GM12892 (cell line): Measurements from ENCODE around the gene GSC2.

Experiments used
- DNase-seq: peaks from one replicate; pipeline ENCODE4 v3.0.0; 2011; ENCODE audit not compliant: insufficient read length
- FAIRE-seq: peaks from 2 replicates; lab custom pipeline; 2011; peaks lifted over from hg19 to GRCh38; lab: Jason Lieb, UNC
- POLR2A ChIP-seq: IDR thresholded peaks from 2 replicates; pipeline ENCODE4 v1.6.1; 2011; ENCODE audit warnings: low read depth, low read length, control low read depth
- POLR2AphosphoS5 ChIP-seq: IDR thresholded peaks from 2 replicates; pipeline ENCODE4 v1.6.1; 2011; ENCODE audit warnings: low read depth, low read length, control low read depth
- TAF1 ChIP-seq: IDR thresholded peaks from 2 replicates; pipeline ENCODE4 v1.6.1; 2011; ENCODE audit warnings: low read depth, mild to moderate bottlenecking, control low read depth, low read length, borderline replicate concordance

Gene GSC2

GRCh38 chr22:19134874-19135273 lies 15.2 kb downstream of the GSC2 start:
- no peak for TF ChIP-seq POLR2AphosphoS5
- TF ChIP-seq POLR2A, result no peak
- TF ChIP-seq TAF1, result no peak
- no peak for FAIRE-seq
- DNase-seq, result no peak

GRCh38 chr22:19134176-19134831 lies 15.8 kb downstream of the GSC2 start:
- TF ChIP-seq TAF1, result no peak
- no peak for TF ChIP-seq POLR2AphosphoS5
- no peak for TF ChIP-seq POLR2A
- FAIRE-seq, result no peak
- DNase-seq, result no peak

- DNase-seq, result no peak
- no peak for TF ChIP-seq POLR2A
- TF ChIP-seq TAF1, result no peak
- no peak for TF ChIP-seq POLR2AphosphoS5
- no peak for FAIRE-seq
These were observed 16.5 kb downstream of the GSC2 start for GRCh38 chr22:19133561-19133960.

GRCh38 chr22:19132693-19133400 lies 17.2 kb downstream of the GSC2 start:
- FAIRE-seq, result no peak
- no peak for DNase-seq

GRCh38 chr22:19132153-19132552 lies 17.9 kb downstream of the GSC2 start:
- TF ChIP-seq POLR2AphosphoS5, result no peak
- TF ChIP-seq TAF1, result no peak
- TF ChIP-seq POLR2A, result no peak
- FAIRE-seq (no peak), DNase-seq (no peak)

More at GRCh38 chr22:19132693-19133400, 17.2 kb downstream of the GSC2 start:
- TF ChIP-seq POLR2A (peak; percentile 33; the same call in 1 of the 2 replicates), TAF1 (no peak)

- no peak for TF ChIP-seq TAF1
- no peak for TF ChIP-seq POLR2AphosphoS5
- TF ChIP-seq POLR2A, result no peak
- FAIRE-seq, result no peak
These were observed 18.4 kb downstream of the GSC2 start for GRCh38 chr22:19131685-19132015.

GRCh38 chr22:19130959-19131684 lies 19.0 kb downstream of the GSC2 start, which contains the start of gene TSSK2:
Gene TSSK2 (plus strand): TSS chr22:19131308. CDS start chr22:19131400, 92 bp downstream.
- TF ChIP-seq POLR2A (no peak), TAF1 (no peak), POLR2AphosphoS5 (no peak)
- no peak for FAIRE-seq
- no peak for DNase-seq

More at GRCh38 chr22:19131685-19132015, 18.4 kb downstream of the GSC2 start:
- no peak for DNase-seq

GRCh38 chr22:19129871-19130270 lies 20.2 kb downstream of the GSC2 start:
- TF ChIP-seq TAF1 (no peak), POLR2AphosphoS5 (no peak), POLR2A (no peak)
- FAIRE-seq, result no peak
- DNase-seq, result no peak

- DNase-seq (no peak), FAIRE-seq (no peak)
- TF ChIP-seq TAF1 (no peak), POLR2AphosphoS5 (no peak), POLR2A (no peak)
These were observed 21.0 kb downstream of the GSC2 start for GRCh38 chr22:19128946-19129727.

- no peak for TF ChIP-seq POLR2AphosphoS5
- TF ChIP-seq POLR2A, result no peak
- TF ChIP-seq TAF1, result no peak
- FAIRE-seq (no peak), DNase-seq (no peak)
These were observed 22.1 kb downstream of the GSC2 start for GRCh38 chr22:19128009-19128401.

GRCh38 chr22:19127329-19128008 lies 22.6 kb downstream of the GSC2 start:
- TF ChIP-seq POLR2A (no peak), POLR2AphosphoS5 (no peak), TAF1 (no peak)
- DNase-seq, result no peak

More at GRCh38 chr22:19127329-19128008, 22.6 kb downstream of the GSC2 start:
- no peak for FAIRE-seq
